ENCODE measurements around the gene CCDC88A.
"Not testable (repeated sequence)": the region's sequence is repeated elsewhere in the genome, so short reads cannot be mapped to it uniquely, and the experiment has no call there.

Gene CCDC88A

GRCh38 chr2:55370208-55370607 lies 49.4 kb downstream of the CCDC88A start:
- Histone ChIP-seq H3K36me3 (peaks cover 67 to 86% (median 72%) of the 10 kb centered on the region in 11 experiments), H3K27me3 (no peaks in the 10 kb centered on the region), H4K20me1 (peaks cover 0 to 72% (median 0%) of the 10 kb centered on the region in 11 experiments; a peak in 3 of 22 replicates), H3K9ac (no peak overlapping the region), H3K9me3 (replicated peaks in 1 of 11) (no peaks in the 10 kb centered on the region), H3K4me2 (no peak overlapping the region), H3K27ac (no peak overlapping the region), H3K4me1 (peaks cover 0 to 23% (median 4%) of the 10 kb centered on the region in 10 experiments; a peak in 10 of 20 replicates), H3K4me3 (no peak overlapping the region)
- no peak for TF ChIP-seq Cebpa-rat (IDR thresholded peaks at IDR 0.05)

GRCh38 chr2:55365303-55365702 lies 54.4 kb downstream of the CCDC88A start:
- Histone ChIP-seq H3K9ac (peak overlapping the region in 2 of 11 experiments; percentile 17 to 42; a peak in 2 of 22 replicates), H3K4me3 (no peak overlapping the region), H3K27ac (peak overlapping the region in 5 of 11 experiments; percentile 21 to 59 (median 52); a peak in 9 of 22 replicates), H3K4me1 (peaks cover 0 to 34% (median 4%) of the 10 kb centered on the region in 10 experiments; a peak in 10 of 20 replicates), H3K4me2 (peak overlapping the region in 6 of 11 experiments; percentile 0 to 75 (median 42); a peak in 8 of 22 replicates), H4K20me1 (peaks cover 0 to 63% (median 0%) of the 10 kb centered on the region in 11 experiments; a peak in 5 of 22 replicates), H3K36me3 (peaks cover 43 to 81% (median 51%) of the 10 kb centered on the region in 11 experiments), H3K9me3 (replicated peaks in 1 of 11) (no peaks in the 10 kb centered on the region), H3K27me3 (no peaks in the 10 kb centered on the region)
- no peak for TF ChIP-seq Cebpa-rat (IDR thresholded peaks at IDR 0.05)

GRCh38 chr2:55364189-55365055 lies 55.2 kb downstream of the CCDC88A start:
- H4K20me1 ChIP-seq: peaks cover 0 to 61% (median 0%) of the 10 kb centered on the region in 11 experiments; a peak in 5 of 22 replicates
- no peaks in the 10 kb centered on the region for H3K9me3 ChIP-seq (replicated peaks in 1 of 11)
- H3K9ac ChIP-seq: no peak overlapping the region
- no peak for TF ChIP-seq Cebpa-rat (IDR thresholded peaks at IDR 0.05)
- no peak overlapping the region for H3K4me3 ChIP-seq
- H3K4me1 ChIP-seq: peaks cover 0 to 34% (median 4%) of the 10 kb centered on the region in 10 experiments; a peak in 10 of 20 replicates
- H3K27me3 ChIP-seq: no peaks in the 10 kb centered on the region
- H3K27ac ChIP-seq: no peak overlapping the region
- H3K4me2 ChIP-seq: peak overlapping the region in 2 of 11 experiments; percentile 44 to 75; a peak in 2 of 22 replicates
- peaks cover 39 to 81% (median 51%) of the 10 kb centered on the region in 11 experiments for H3K36me3 ChIP-seq

GRCh38 chr2:55363636-55364035 lies 56.0 kb downstream of the CCDC88A start:
- Histone ChIP-seq H3K4me3 (no peak overlapping the region), H3K4me2 (no peak overlapping the region), H3K9ac (no peak overlapping the region), H4K20me1 (peaks cover 0 to 64% (median 0%) of the 10 kb centered on the region in 11 experiments; a peak in 5 of 22 replicates), H3K27ac (no peak overlapping the region), H3K36me3 (peaks cover 33 to 78% (median 46%) of the 10 kb centered on the region in 11 experiments), H3K27me3 (no peaks in the 10 kb centered on the region), H3K9me3 (replicated peaks in 1 of 11) (no peaks in the 10 kb centered on the region), H3K4me1 (peaks cover 0 to 37% (median 4%) of the 10 kb centered on the region in 10 experiments; a peak in 10 of 20 replicates)
- TF ChIP-seq Cebpa-rat (IDR thresholded peaks at IDR 0.05): no peak

- Histone ChIP-seq H3K4me1 (peaks cover 0 to 37% (median 4%) of the 10 kb centered on the region in 10 experiments; a peak in 10 of 20 replicates), H3K27me3 (no peaks in the 10 kb centered on the region), H3K36me3 (peaks cover 39 to 78% (median 54%) of the 10 kb centered on the region in 11 experiments), H3K9ac (no peak overlapping the region), H3K27ac (no peak overlapping the region), H3K9me3 (replicated peaks in 1 of 11) (peaks cover 0 to 3% (median 0%) of the 10 kb centered on the region in 11 experiments; a peak in 1 of 22 replicates), H4K20me1 (peaks cover 0 to 71% (median 0%) of the 10 kb centered on the region in 11 experiments; a peak in 5 of 22 replicates), H3K4me2 (no peak overlapping the region), H3K4me3 (no peak overlapping the region)
- no peak for TF ChIP-seq Cebpa-rat (IDR thresholded peaks at IDR 0.05)
These were observed 58.0 kb downstream of the CCDC88A start for GRCh38 chr2:55361465-55362189.

- no peak overlapping the region for H3K27ac ChIP-seq
- no peak overlapping the region for H3K4me3 ChIP-seq
- H3K4me2 ChIP-seq: no peak overlapping the region
- H3K4me1 ChIP-seq: peaks cover 0 to 12% (median 0%) of the 10 kb centered on the region in 10 experiments; a peak in 2 of 20 replicates
- H3K27me3 ChIP-seq: no peaks in the 10 kb centered on the region
- H3K9me3 ChIP-seq (replicated peaks in 1 of 11): peaks cover 0 to 12% (median 0%) of the 10 kb centered on the region in 11 experiments; a peak in 1 of 22 replicates
- peaks cover 0 to 68% (median 0%) of the 10 kb centered on the region in 11 experiments; a peak in 3 of 22 replicates for H4K20me1 ChIP-seq
- peaks cover 70 to 95% (median 82%) of the 10 kb centered on the region in 11 experiments for H3K36me3 ChIP-seq
- TF ChIP-seq Cebpa-rat (IDR thresholded peaks at IDR 0.05): no peak
- no peak overlapping the region for H3K9ac ChIP-seq
These were observed 61.2 kb downstream of the CCDC88A start for GRCh38 chr2:55358451-55358850.

- Histone ChIP-seq H3K4me2 (no peak overlapping the region), H3K9ac (no peak overlapping the region), H3K4me1 (peaks cover 0 to 12% (median 0%) of the 10 kb centered on the region in 10 experiments; a peak in 2 of 20 replicates), H3K9me3 (replicated peaks in 1 of 11) (peaks cover 0 to 12% (median 0%) of the 10 kb centered on the region in 11 experiments; a peak in 3 of 22 replicates), H3K27ac (no peak overlapping the region), H3K36me3 (peaks cover 74 to 96% (median 84%) of the 10 kb centered on the region in 11 experiments), H4K20me1 (peaks cover 0 to 71% (median 0%) of the 10 kb centered on the region in 11 experiments; a peak in 3 of 22 replicates), H3K4me3 (no peak overlapping the region), H3K27me3 (no peaks in the 10 kb centered on the region)
- TF ChIP-seq Cebpa-rat (IDR thresholded peaks at IDR 0.05): no peak
These were observed 61.7 kb downstream of the CCDC88A start for GRCh38 chr2:55357927-55358326.

GRCh38 chr2:55357164-55357563 lies 62.5 kb downstream of the CCDC88A start:
- Histone ChIP-seq H3K4me3 (no peak overlapping the region), H3K9ac (no peak overlapping the region), H3K4me1 (peaks cover 0 to 12% (median 0%) of the 10 kb centered on the region in 10 experiments; a peak in 2 of 20 replicates), H3K27ac (no peak overlapping the region), H3K36me3 (peaks cover 78 to 97% (median 87%) of the 10 kb centered on the region in 11 experiments), H3K9me3 (replicated peaks in 1 of 11) (peaks cover 0 to 14% (median 2%) of the 10 kb centered on the region in 11 experiments; a peak in 15 of 22 replicates), H3K27me3 (no peaks in the 10 kb centered on the region), H3K4me2 (no peak overlapping the region), H4K20me1 (peaks cover 0 to 73% (median 0%) of the 10 kb centered on the region in 11 experiments; a peak in 3 of 22 replicates)
- no peak for TF ChIP-seq Cebpa-rat (IDR thresholded peaks at IDR 0.05)

- peaks cover 0 to 12% (median 0%) of the 10 kb centered on the region in 10 experiments; a peak in 2 of 20 replicates for H3K4me1 ChIP-seq
- not testable (repeated sequence) for H3K27me3 ChIP-seq, H3K4me2 ChIP-seq, H3K4me3 ChIP-seq, H3K9ac ChIP-seq, H3K27ac ChIP-seq
- peaks cover 0 to 83% (median 0%) of the 10 kb centered on the region in 11 experiments; a peak in 4 of 22 replicates for H4K20me1 ChIP-seq
- H3K36me3 ChIP-seq: peaks cover 79 to 97% (median 90%) of the 10 kb centered on the region in 11 experiments
- peaks cover 0 to 19% (median 10%) of the 10 kb centered on the region in 11 experiments; a peak in 15 of 22 replicates for H3K9me3 ChIP-seq (replicated peaks in 1 of 11)
These were observed 63.5 kb downstream of the CCDC88A start for GRCh38 chr2:55356136-55356535.

All from BLaER1 treated with 17β-estradiol and CSF1 and Interleukin-3, amounts not matched to agents 10 nM and 100 nM (cell line).